Fibroblast of pulmonary artery (primary cell): Measurements from ENCODE around the gene ELN.

Experiments
- DNase-seq: peaks from one replicate; pipeline ENCODE4 v3.0.0-alpha.2; 2010; ENCODE audit warnings: low read depth
- H3K4me3 ChIP-seq: replicated peaks from 2 replicates; pipeline ENCODE4 v1.5.1; 2011; ENCODE audit warnings: low read depth, mild to moderate bottlenecking, control low read depth, low read length, moderate library complexity
- TF ChIP-seq, protein P1 (sequence below): IDR thresholded peaks from 2 replicates; pipeline ENCODE4 v1.5.1; 2011; ENCODE audit warnings: mild to moderate bottlenecking, control low read depth, low read length, inconsistent platforms; ENCODE audit errors: missing control alignments

ELN gene

DNA sequence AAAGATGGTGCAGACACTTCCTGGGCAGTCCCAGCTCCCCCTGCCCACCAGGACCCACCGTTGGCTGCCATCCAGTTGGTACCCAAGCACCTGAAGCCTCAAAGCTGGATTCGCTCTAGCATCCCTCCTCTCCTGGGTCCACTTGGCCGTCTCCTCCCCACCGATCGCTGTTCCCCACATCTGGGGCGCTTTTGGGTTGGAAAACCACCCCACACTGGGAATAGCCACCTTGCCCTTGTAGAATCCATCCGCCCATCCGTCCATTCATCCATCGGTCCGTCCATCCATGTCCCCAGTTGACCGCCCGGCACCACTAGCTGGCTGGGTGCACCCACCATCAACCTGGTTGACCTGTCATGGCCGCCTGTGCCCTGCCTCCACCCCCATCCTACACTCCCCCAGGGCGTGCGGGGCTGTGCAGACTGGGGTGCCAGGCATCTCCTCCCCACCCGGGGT lies 41.1 kb downstream of the ELN start:
- TF ChIP-seq, protein P1, sequence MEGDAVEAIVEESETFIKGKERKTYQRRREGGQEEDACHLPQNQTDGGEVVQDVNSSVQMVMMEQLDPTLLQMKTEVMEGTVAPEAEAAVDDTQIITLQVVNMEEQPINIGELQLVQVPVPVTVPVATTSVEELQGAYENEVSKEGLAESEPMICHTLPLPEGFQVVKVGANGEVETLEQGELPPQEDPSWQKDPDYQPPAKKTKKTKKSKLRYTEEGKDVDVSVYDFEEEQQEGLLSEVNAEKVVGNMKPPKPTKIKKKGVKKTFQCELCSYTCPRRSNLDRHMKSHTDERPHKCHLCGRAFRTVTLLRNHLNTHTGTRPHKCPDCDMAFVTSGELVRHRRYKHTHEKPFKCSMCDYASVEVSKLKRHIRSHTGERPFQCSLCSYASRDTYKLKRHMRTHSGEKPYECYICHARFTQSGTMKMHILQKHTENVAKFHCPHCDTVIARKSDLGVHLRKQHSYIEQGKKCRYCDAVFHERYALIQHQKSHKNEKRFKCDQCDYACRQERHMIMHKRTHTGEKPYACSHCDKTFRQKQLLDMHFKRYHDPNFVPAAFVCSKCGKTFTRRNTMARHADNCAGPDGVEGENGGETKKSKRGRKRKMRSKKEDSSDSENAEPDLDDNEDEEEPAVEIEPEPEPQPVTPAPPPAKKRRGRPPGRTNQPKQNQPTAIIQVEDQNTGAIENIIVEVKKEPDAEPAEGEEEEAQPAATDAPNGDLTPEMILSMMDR = no peak
- no peak overlapping the region for H3K4me3 ChIP-seq

GRCh38 chr7:74069790-74070618 lies 42.0 kb downstream of the ELN start:
- no peak overlapping the region for H3K4me3 ChIP-seq
- no peak for DNase-seq
- TF ChIP-seq, protein P1 = no peak

More for the DNA sequence above, 41.1 kb downstream of the ELN start:
- no peak for DNase-seq

GRCh38 chr7:74070619-74070921 lies 42.6 kb downstream of the ELN start:
- TF ChIP-seq, protein P1 = no peak
- DNase-seq = no peak
- H3K4me3 ChIP-seq = no peak overlapping the region

DNA sequence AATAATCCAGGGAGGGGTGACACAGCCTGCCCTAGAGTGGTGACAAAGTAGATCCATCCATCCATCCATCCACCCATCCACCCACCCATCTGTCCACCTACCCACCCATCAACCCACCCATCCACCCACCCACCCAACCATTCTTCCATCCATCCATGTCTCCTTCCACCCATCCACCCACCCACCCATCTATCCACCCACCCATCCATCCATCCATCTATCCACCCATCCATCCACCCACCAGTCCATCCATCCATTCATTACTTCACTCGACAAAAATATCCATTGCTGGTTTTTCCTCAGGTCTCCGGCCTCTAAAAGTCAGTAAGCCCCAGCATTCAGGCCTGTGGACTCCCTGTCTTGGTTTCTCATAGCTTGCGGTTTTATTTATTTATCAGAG lies 43.1 kb downstream of the ELN start:
- no peak for DNase-seq
- TF ChIP-seq, protein P1 = no peak
- H3K4me3 ChIP-seq = no peak overlapping the region

DNA sequence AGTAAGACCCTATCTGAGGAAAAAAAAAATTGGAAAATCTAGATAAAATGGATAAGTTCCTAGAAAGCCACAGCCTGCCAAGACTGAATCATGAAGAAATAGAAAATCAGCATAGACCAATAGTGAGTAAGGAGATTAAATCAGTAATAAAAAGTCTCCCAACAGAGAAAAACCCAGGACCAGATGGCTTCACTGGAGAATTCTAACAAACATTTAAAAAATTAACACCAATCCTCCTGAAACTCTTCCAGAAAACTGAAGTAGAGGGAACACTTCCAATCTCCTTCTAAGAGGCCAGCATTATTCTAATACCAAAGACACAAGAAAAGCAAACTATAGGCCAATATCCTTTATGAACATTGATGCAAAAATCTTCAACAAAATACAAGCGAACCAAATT lies 46.8 kb downstream of the ELN start:
- DNase-seq = no peak
- H3K4me3 ChIP-seq = no peak overlapping the region
- TF ChIP-seq, protein P1 = no peak

DNA sequence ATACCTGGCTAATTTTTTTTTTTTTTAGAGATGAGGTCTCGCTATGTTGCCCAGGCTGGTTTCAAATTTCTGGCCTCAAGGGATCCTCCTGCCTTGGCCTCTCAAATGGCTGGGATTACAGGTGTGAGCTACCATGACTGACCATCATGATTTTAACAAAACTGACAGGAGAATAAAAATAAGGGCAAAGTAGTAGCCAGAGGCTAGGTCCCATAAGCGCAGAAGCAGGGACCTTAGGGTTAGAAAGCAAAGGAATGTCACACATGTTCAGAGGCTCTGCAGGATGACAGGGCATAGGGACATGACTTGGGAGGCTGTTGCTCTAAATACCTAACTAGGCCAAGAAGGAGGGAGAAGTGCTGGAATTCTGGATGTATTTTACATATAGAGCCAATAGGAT lies 50.5 kb downstream of the ELN start:
- DNase-seq = no peak
- TF ChIP-seq, protein P1 = no peak
- no peak overlapping the region for H3K4me3 ChIP-seq

DNA sequence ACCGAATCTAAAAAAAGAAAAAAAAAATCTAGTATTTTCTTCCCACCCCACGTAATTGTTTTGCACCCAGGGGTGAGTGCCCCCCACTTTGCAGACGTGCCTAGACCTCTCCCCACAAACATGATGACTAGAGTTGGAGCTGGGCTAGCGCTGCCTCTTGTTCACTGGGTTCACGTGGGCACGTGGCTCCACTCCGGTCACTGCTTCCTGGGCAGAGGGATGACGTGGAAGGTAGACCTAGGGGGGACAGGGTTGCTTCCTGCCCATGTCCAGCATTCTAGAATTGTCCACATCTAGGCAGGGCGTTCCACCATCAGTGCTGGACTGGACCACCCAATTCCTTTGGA lies 54.8 kb downstream of the ELN start:
- no peak overlapping the region for H3K4me3 ChIP-seq
- TF ChIP-seq, protein P1 = no peak
- DNase-seq = no peak
